AG10803 (cell line): ENCODE data around the gene GRIK3.

Experiments used
- DNase-seq: peaks from one replicate; pipeline ENCODE4 v3.0.0; 2010; ENCODE audit warnings: low read depth
- H3K4me3 ChIP-seq: 2 replicates; pipeline ENCODE4 v1.5.1; 2011; ENCODE audit warnings: mild to moderate bottlenecking, low read length, control low read depth
- TF ChIP-seq, protein P1 (sequence below): conservative IDR thresholded peaks from 2 replicates; pipeline ENCODE4 v1.5.1; 2011; ENCODE audit warnings: mild to moderate bottlenecking, low read length, control low read depth, inconsistent platforms

Gene GRIK3

DNA sequence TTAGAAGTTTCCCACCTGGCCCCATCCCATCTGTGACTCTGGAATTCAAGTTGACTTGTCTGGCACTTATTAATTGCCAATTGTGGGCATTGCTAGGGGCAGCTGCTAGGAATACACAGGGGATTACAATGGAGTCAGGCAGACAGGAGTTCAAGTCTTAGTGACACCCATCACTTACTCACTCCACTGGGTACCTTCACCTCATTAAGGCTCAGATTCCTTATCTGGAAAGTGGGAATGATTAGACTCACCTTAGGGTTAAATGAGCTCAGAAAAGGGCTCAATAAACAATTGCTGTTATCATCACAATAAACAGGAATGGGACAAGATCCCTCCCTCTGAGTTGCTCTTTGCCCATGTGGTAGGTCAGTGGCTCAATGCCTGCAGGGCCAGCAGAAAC lies 18.2 kb downstream of the GRIK3 start:
- TF ChIP-seq, protein P1, sequence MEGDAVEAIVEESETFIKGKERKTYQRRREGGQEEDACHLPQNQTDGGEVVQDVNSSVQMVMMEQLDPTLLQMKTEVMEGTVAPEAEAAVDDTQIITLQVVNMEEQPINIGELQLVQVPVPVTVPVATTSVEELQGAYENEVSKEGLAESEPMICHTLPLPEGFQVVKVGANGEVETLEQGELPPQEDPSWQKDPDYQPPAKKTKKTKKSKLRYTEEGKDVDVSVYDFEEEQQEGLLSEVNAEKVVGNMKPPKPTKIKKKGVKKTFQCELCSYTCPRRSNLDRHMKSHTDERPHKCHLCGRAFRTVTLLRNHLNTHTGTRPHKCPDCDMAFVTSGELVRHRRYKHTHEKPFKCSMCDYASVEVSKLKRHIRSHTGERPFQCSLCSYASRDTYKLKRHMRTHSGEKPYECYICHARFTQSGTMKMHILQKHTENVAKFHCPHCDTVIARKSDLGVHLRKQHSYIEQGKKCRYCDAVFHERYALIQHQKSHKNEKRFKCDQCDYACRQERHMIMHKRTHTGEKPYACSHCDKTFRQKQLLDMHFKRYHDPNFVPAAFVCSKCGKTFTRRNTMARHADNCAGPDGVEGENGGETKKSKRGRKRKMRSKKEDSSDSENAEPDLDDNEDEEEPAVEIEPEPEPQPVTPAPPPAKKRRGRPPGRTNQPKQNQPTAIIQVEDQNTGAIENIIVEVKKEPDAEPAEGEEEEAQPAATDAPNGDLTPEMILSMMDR: no peak
- DNase-seq: no peak
- H3K4me3 ChIP-seq: no peak overlapping the region

GRCh38 chr1:37015713-37016112 lies 18.6 kb downstream of the GRIK3 start:
- DNase-seq: no peak
- no peak overlapping the region for H3K4me3 ChIP-seq
- TF ChIP-seq, protein P1: no peak

DNA sequence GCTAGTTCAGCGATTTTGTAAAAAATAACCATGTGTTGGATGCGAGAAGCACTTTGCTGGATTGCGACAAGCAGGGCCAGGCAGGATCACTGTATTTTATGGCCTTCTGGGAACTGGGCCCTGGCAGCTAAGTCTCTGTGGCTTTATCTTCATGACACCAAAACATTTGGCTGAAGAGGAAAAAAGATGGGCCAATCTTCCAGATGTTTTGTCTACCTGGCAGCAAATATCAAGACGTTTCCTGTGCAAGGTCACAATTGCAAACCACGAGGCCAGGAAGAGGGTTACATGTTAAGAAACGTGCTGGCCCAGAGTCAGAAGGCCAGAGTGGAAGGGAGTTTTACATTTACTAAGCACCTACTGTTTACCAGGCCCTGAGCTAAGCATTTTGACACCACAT lies 22.1 kb downstream of the GRIK3 start:
- DNase-seq: no peak
- no peak overlapping the region for H3K4me3 ChIP-seq
- TF ChIP-seq, protein P1: no peak

- no peak for DNase-seq
- TF ChIP-seq, protein P1: no peak
- no peak overlapping the region for H3K4me3 ChIP-seq
These were observed 24.3 kb downstream of the GRIK3 start for GRCh38 chr1:37010011-37010410.

- no peak for DNase-seq
- H3K4me3 ChIP-seq: no peak overlapping the region
- TF ChIP-seq, protein P1: no peak
These were observed 24.8 kb downstream of the GRIK3 start for GRCh38 chr1:37009521-37009920.

- no peak for DNase-seq
- no peak overlapping the region for H3K4me3 ChIP-seq
- TF ChIP-seq, protein P1: no peak
These were observed 28.0 kb downstream of the GRIK3 start for GRCh38 chr1:37006132-37006868.

GRCh38 chr1:37002898-37003297 lies 31.4 kb downstream of the GRIK3 start:
- DNase-seq: no peak
- TF ChIP-seq, protein P1: no peak
- no peak overlapping the region for H3K4me3 ChIP-seq
